GM21529 (cell line): ENCODE results near the gene TMA7.
"Not testable (repeated sequence)": the region's sequence is repeated elsewhere in the genome, so short reads cannot be mapped to it uniquely, and the experiment has no call there.

ENCODE experiments used
- ATAC-seq: cut with Tn5 transposase; IDR thresholded peaks from one replicate; pipeline ENCODE4 v1.9.1; 2021; ENCODE audit not compliant: unreplicated experiment

TMA7 gene

GRCh38 chr3:48439820-48440589, at the start of gene TMA7, which contains the start of gene CCDC51:
Gene TMA7, plus strand, starts transcription at chr3:48440257. Its CDS starts 40 bp downstream, at chr3:48440297.
Gene CCDC51, minus strand, starts transcription at chr3:48440119. Its CDS starts 4,991 bp downstream, at chr3:48435128.
- peak; percentile 94 for ATAC-seq

- no peak for ATAC-seq
Measured at GRCh38 chr3:48394391-48394790, 45.7 kb upstream of the TMA7 start.

- no peak for ATAC-seq
Measured at GRCh38 chr3:48395714-48396113, 44.3 kb upstream of the TMA7 start.

GRCh38 chr3:48397767-48398681, 42.0 kb upstream of the TMA7 start:
- ATAC-seq, result no peak

GRCh38 chr3:48398701-48399386, 41.2 kb upstream of the TMA7 start:
- ATAC-seq, result no peak

- ATAC-seq, result no peak
Measured at GRCh38 chr3:48399387-48400172, 40.5 kb upstream of the TMA7 start.

- ATAC-seq, result no peak
Measured at GRCh38 chr3:48400824-48401433, 39.1 kb upstream of the TMA7 start.

GRCh38 chr3:48401434-48401901, 38.6 kb upstream of the TMA7 start:
- ATAC-seq, result not testable (repeated sequence)

GRCh38 chr3:48402281-48402732, 37.8 kb upstream of the TMA7 start:
- ATAC-seq, result no peak

GRCh38 chr3:48402907-48403306, 37.1 kb upstream of the TMA7 start:
- ATAC-seq, result no peak

GRCh38 chr3:48403533-48404439, 36.3 kb upstream of the TMA7 start:
- ATAC-seq, result no peak

GRCh38 chr3:48404440-48405342, 35.4 kb upstream of the TMA7 start:
- ATAC-seq, result no peak

GRCh38 chr3:48405343-48405881, 34.6 kb upstream of the TMA7 start:
- no peak for ATAC-seq

GRCh38 chr3:48405971-48406370, 34.1 kb upstream of the TMA7 start:
- ATAC-seq, result no peak

- ATAC-seq, result no peak
Measured at GRCh38 chr3:48406443-48407431, 33.3 kb upstream of the TMA7 start.

- ATAC-seq, result no peak
Measured at GRCh38 chr3:48407542-48408099, 32.4 kb upstream of the TMA7 start.
